Measurements from ENCODE around the gene CHAT.

GRCh38 chr10:49654036-49654693 lies 40.3 kb downstream of the CHAT start:
- TF ChIP-seq CTCF (IDR thresholded peaks at IDR 0.05) (no peak), MAFK (IDR thresholded peaks at IDR 0.05; ENCODE audit: partially characterized antibody) (no peak), JUNB (IDR thresholded peaks at IDR 0.05) (no peak), EP300 (IDR thresholded peaks at IDR 0.05) (no peak), NFE2L2 (conservative IDR thresholded peaks at IDR 0.05; ENCODE audit: low read length) (no peak), RNF2 (IDR thresholded peaks at IDR 0.05; ENCODE audit: borderline replicate concordance, low read depth) (no peak), POLR2A (IDR thresholded peaks at IDR 0.05; ENCODE audit: low read length) (no peak), BHLHE40 (IDR thresholded peaks at IDR 0.05; ENCODE audit: low read depth, low read length) (no peak), MYC (IDR thresholded peaks at IDR 0.05; ENCODE audit: borderline replicate concordance, low read length) (no peak), RAD21 (conservative IDR thresholded peaks at IDR 0.05 in 1 of 2, IDR thresholded peaks at IDR 0.05 in 1 of 2) (no peak)
- TF ChIP-seq, protein P1, sequence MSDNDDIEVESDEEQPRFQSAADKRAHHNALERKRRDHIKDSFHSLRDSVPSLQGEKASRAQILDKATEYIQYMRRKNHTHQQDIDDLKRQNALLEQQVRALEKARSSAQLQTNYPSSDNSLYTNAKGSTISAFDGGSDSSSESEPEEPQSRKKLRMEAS (IDR thresholded peaks at IDR 0.05): no peak
- TF ChIP-seq, protein P2, sequence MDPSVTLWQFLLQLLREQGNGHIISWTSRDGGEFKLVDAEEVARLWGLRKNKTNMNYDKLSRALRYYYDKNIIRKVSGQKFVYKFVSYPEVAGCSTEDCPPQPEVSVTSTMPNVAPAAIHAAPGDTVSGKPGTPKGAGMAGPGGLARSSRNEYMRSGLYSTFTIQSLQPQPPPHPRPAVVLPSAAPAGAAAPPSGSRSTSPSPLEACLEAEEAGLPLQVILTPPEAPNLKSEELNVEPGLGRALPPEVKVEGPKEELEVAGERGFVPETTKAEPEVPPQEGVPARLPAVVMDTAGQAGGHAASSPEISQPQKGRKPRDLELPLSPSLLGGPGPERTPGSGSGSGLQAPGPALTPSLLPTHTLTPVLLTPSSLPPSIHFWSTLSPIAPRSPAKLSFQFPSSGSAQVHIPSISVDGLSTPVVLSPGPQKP (IDR thresholded peaks at IDR 0.05; ENCODE audit: low read depth, low read length): no peak
- TF ChIP-seq, protein P3, sequence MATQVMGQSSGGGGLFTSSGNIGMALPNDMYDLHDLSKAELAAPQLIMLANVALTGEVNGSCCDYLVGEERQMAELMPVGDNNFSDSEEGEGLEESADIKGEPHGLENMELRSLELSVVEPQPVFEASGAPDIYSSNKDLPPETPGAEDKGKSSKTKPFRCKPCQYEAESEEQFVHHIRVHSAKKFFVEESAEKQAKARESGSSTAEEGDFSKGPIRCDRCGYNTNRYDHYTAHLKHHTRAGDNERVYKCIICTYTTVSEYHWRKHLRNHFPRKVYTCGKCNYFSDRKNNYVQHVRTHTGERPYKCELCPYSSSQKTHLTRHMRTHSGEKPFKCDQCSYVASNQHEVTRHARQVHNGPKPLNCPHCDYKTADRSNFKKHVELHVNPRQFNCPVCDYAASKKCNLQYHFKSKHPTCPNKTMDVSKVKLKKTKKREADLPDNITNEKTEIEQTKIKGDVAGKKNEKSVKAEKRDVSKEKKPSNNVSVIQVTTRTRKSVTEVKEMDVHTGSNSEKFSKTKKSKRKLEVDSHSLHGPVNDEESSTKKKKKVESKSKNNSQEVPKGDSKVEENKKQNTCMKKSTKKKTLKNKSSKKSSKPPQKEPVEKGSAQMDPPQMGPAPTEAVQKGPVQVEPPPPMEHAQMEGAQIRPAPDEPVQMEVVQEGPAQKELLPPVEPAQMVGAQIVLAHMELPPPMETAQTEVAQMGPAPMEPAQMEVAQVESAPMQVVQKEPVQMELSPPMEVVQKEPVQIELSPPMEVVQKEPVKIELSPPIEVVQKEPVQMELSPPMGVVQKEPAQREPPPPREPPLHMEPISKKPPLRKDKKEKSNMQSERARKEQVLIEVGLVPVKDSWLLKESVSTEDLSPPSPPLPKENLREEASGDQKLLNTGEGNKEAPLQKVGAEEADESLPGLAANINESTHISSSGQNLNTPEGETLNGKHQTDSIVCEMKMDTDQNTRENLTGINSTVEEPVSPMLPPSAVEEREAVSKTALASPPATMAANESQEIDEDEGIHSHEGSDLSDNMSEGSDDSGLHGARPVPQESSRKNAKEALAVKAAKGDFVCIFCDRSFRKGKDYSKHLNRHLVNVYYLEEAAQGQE (IDR thresholded peaks at IDR 0.05): no peak
- TF ChIP-seq, protein P4, sequence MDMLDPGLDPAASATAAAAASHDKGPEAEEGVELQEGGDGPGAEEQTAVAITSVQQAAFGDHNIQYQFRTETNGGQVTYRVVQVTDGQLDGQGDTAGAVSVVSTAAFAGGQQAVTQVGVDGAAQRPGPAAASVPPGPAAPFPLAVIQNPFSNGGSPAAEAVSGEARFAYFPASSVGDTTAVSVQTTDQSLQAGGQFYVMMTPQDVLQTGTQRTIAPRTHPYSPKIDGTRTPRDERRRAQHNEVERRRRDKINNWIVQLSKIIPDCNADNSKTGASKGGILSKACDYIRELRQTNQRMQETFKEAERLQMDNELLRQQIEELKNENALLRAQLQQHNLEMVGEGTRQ (IDR thresholded peaks at IDR 0.05): no peak

Data from A549 (cell line).